ENCODE measurements around the gene RHOT2. TPM values are rescaled to one million over a fixed set of nuclear protein-coding genes. Genes with fewer than 3 reads are reported as not detected.

The RHOT2 gene
- total RNA-seq, 2 experiments from 2014 or later = 202 to 209 TPM

DNA sequence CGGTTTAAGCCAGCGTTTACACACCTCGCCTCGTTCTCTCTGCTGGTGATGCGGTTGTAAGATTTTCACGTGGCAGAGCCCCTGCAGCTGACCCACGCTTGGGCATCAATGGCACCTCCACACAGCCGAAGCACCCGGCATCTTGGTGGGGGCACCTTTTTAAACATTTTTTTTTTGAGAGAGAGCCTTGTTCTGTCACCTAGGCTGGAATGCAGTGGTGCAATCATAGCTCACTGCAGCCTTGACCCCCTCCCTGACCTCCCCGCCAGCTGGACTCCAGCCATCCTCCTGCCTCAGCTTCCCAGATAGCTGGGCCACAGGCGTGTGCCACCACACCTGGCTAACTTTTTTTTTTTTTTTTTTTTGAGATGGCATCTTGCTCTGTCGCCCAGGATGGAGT, 13.9 kb upstream of the RHOT2 start:
- Mint-ChIP-seq H3K27me3 (no peaks in the 10 kb centered on the region), H3K4me1 (ENCODE audit: low read depth) (no peaks in the 10 kb centered on the region), H3K4me3 (no peak overlapping the region), H3K27ac (no peak overlapping the region), H3K9me3 (no peaks in the 10 kb centered on the region), H3K36me3 (ENCODE audit: low read depth) (no peaks in the 10 kb centered on the region)
- DNase-seq (no peak), ATAC-seq (ENCODE audit: poor library complexity) (no peak)
- Histone ChIP-seq H3K9me3 (ENCODE audit: control insufficient read depth in 1 of 2, insufficient read depth in 1 of 2, low read length in 2 of 2) (no peaks in the 10 kb centered on the region), H3K4me3 (ENCODE audit: low read length) (no peak overlapping the region), H3K36me3 (ENCODE audit: insufficient read depth, low read length) (no peaks in the 10 kb centered on the region), H3K27me3 (ENCODE audit: control insufficient read depth in 1 of 2, insufficient read depth in 2 of 2, low read length in 2 of 2) (no peaks in the 10 kb centered on the region), H3K27ac (ENCODE audit: low read depth in 1 of 2, low read length in 2 of 2) (no peak overlapping the region), H3K4me1 (ENCODE audit: insufficient read depth, low read length) (peaks cover 11% of the 10 kb centered on the region)
- intact Hi-C loops (cut with DNase I, micrococcal nuclease) = no loop called here
- POLR2A ChIA-PET = no interaction called here
- TF ChIP-seq, protein P1, sequence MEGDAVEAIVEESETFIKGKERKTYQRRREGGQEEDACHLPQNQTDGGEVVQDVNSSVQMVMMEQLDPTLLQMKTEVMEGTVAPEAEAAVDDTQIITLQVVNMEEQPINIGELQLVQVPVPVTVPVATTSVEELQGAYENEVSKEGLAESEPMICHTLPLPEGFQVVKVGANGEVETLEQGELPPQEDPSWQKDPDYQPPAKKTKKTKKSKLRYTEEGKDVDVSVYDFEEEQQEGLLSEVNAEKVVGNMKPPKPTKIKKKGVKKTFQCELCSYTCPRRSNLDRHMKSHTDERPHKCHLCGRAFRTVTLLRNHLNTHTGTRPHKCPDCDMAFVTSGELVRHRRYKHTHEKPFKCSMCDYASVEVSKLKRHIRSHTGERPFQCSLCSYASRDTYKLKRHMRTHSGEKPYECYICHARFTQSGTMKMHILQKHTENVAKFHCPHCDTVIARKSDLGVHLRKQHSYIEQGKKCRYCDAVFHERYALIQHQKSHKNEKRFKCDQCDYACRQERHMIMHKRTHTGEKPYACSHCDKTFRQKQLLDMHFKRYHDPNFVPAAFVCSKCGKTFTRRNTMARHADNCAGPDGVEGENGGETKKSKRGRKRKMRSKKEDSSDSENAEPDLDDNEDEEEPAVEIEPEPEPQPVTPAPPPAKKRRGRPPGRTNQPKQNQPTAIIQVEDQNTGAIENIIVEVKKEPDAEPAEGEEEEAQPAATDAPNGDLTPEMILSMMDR (IDR thresholded peaks at IDR 0.05) = no peak
- CTCF ChIA-PET = no interaction called here

DNA sequence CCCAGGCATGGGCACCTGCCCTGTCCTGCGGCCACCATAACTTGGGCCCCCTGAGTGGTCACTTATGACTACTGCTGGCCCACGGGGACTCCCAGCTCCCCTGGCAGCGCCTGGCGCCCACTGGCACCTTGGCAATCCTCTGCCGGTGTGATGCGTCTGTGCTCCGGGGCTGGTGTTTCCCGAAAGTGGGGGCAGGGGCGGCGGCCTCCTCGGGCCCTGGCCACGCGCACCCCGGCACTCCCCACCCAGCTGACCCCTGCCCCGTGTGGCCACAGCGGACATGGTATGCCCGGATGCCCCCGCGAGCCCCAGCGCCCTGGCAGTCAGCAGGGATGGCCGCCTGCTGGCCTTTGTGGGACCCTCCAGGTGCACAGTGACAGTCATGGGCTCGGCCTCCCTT, 10.4 kb upstream of the RHOT2 start:
- no peaks in the 10 kb centered on the region for H3K36me3 Mint-ChIP-seq (ENCODE audit: low read depth)
- peaks cover 16% of the 10 kb centered on the region for H3K4me1 ChIP-seq (ENCODE audit: insufficient read depth, low read length)

DNA sequence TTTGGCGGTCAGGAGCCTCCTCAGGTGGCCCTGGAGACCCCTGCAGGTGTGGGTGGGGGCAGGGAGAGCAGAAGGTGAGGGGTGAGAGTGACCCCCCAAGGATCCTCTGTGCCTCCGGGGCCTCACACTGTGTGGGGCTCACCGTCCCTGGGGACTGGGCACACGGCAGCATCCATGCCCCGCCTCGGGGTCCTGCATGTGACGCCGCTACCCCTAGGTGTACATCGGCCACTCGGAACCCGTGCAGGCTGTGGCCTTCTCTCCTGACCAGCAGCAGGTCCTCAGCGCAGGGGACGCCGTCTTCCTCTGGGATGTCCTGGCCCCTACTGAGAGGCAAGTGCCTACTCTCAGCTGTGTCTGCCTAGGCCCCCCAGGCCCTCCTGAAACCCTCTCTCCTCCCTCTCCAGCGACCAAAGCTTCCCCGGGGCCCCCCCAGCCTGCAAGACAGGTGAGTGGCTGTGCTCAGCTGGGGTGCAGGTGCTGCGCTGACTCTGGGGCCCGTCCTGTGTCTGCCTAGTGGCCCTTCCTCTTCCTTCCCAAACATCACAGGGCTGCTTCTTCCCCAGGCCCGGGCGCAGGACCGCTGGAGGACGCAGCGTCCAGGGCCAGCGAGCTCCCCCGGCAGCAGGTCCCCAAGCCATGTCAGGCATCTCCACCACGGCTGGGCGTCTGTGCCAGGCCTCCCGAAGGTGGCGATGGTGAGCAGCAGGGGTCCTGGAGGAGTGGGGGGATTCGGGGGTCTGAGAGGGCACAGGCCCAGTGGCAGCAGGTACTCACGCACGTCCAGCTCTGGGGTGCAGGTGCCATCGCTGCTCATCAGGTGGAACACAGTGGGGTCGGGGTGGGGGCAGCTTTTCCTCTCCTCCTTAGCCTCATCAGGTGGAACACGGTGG, 9.0 kb upstream of the RHOT2 start:
- DNase-seq = no peak
- peaks cover 16% of the 10 kb centered on the region for H3K4me1 ChIP-seq (ENCODE audit: insufficient read depth, low read length)
- CTCF ChIA-PET = no interaction called here
- no peak overlapping the region for H3K4me3 ChIP-seq (ENCODE audit: low read length)
- peaks cover 6% of the 10 kb centered on the region for H3K4me1 Mint-ChIP-seq (ENCODE audit: low read depth)
- H3K9me3 Mint-ChIP-seq = no peaks in the 10 kb centered on the region
- H3K36me3 ChIP-seq (ENCODE audit: insufficient read depth, low read length) = no peaks in the 10 kb centered on the region
- no peaks in the 10 kb centered on the region for H3K9me3 ChIP-seq (ENCODE audit: control insufficient read depth in 1 of 2, insufficient read depth in 1 of 2, low read length in 2 of 2)
- POLR2A ChIA-PET = interaction anchor here (1.3 kb wide), 1 partner anchor 10 kb away, joined by 4 read pairs; the partner anchor contains the start of gene WDR90
- no peaks in the 10 kb centered on the region for H3K27me3 ChIP-seq (ENCODE audit: control insufficient read depth in 1 of 2, insufficient read depth in 2 of 2, low read length in 2 of 2)
- intact Hi-C loops (cut with DNase I, micrococcal nuclease) = no loop called here
- H3K27ac ChIP-seq (ENCODE audit: low read depth in 1 of 2, low read length in 2 of 2) = no peak overlapping the region
- H3K36me3 Mint-ChIP-seq (ENCODE audit: low read depth) = no peaks in the 10 kb centered on the region
- H3K27me3 Mint-ChIP-seq = no peaks in the 10 kb centered on the region
- TF ChIP-seq, protein P1 (IDR thresholded peaks at IDR 0.05) = no peak
- no peak overlapping the region for H3K27ac Mint-ChIP-seq
- no peak overlapping the region for H3K4me3 Mint-ChIP-seq
- no peak for ATAC-seq (ENCODE audit: poor library complexity)

More for the DNA sequence above, 10.4 kb upstream of the RHOT2 start:
- Mint-ChIP-seq H3K27me3 (no peaks in the 10 kb centered on the region), H3K4me1 (ENCODE audit: low read depth) (peaks cover 6% of the 10 kb centered on the region), H3K4me3 (no peak overlapping the region), H3K9me3 (no peaks in the 10 kb centered on the region), H3K27ac (no peak overlapping the region)
- no peak for DNase-seq
- no peaks in the 10 kb centered on the region for H3K9me3 ChIP-seq (ENCODE audit: control insufficient read depth in 1 of 2, insufficient read depth in 1 of 2, low read length in 2 of 2)
- TF ChIP-seq, protein P1 (IDR thresholded peaks at IDR 0.05) = no peak
- no peak for ATAC-seq (ENCODE audit: poor library complexity)
- no peak overlapping the region for H3K27ac ChIP-seq (ENCODE audit: low read depth in 1 of 2, low read length in 2 of 2)
- H3K36me3 ChIP-seq (ENCODE audit: insufficient read depth, low read length) = no peaks in the 10 kb centered on the region
- CTCF ChIA-PET = no interaction called here
- POLR2A ChIA-PET = interaction anchor here (0.6 kb wide), 1 partner anchor 67 kb away, joined by 3 read pairs; no protein-coding TSS in a partner anchor
- no peaks in the 10 kb centered on the region for H3K27me3 ChIP-seq (ENCODE audit: control insufficient read depth in 1 of 2, insufficient read depth in 2 of 2, low read length in 2 of 2)
- no peak overlapping the region for H3K4me3 ChIP-seq (ENCODE audit: low read length)
- intact Hi-C loops (cut with DNase I, micrococcal nuclease) = no loop called here
